Measurements from ENCODE around the gene USP34.
A peak's percentile ranks its signal among the peaks of the same experiment; 100 is the strongest.
"Not testable (repeated sequence)": the region's sequence is repeated elsewhere in the genome, so short reads cannot be mapped to it uniquely, and the experiment has no call there.

USP34 gene

DNA sequence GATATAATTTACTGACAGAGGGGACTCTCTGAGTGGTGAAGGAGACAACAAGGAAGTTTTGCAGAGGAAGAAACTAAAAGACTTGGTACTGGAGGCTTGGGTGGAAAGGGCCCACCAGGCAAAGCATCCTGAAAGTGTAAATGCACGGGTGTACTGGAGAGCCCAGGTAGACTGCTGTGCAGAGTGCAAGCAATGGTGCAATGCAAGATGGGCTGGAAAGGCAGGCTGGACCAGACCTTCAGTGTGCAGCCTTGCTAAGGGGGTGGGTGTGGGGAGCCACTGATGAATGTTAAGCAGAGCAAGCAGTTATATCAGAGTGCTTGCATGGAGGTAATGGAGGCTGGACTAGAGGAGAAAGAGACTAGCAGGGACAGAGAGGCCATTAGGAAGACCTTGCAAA lies 298.2 kb downstream of the USP34 start:
- no peak overlapping the region for H2BK120ac ChIP-seq (ENCODE audit: low read depth, low read length)
- no peak overlapping the region for H3K27ac ChIP-seq (ENCODE audit: low read depth, low read length)
- H3K4me1 ChIP-seq (ENCODE audit: control insufficient read depth, low read depth, low read length), result peaks cover 4% of the 10 kb centered on the region
- no peak overlapping the region for H3K4ac ChIP-seq (ENCODE audit: low read depth, low read length)
- H3K79me1 ChIP-seq (ENCODE audit: low read length), result no peaks in the 10 kb centered on the region
- H3K23ac ChIP-seq (ENCODE audit: low read length), result no peak overlapping the region
- H4K5ac ChIP-seq (ENCODE audit: low read length), result no peak overlapping the region
- no peaks in the 10 kb centered on the region for H3K36me3 ChIP-seq (ENCODE audit: control insufficient read depth, insufficient read depth, low read length)
- no peak overlapping the region for H3K4me2 ChIP-seq (ENCODE audit: low read length)
- H3K9ac ChIP-seq (ENCODE audit: low read length), result no peak overlapping the region
- H3K56ac ChIP-seq (ENCODE audit: low read length), result no peak overlapping the region
- no CpG with 5 or more reads among the region's 1 CpG for WGBS (ENCODE audit: extremely low coverage, insufficient coverage, low lambda C conversion rate)
- no peak overlapping the region for H2BK5ac ChIP-seq (ENCODE audit: low read length)
- no peak overlapping the region for H2BK15ac ChIP-seq (replicated peaks; ENCODE audit: low read depth)
- no peak overlapping the region for H3K18ac ChIP-seq (ENCODE audit: low read length)
- no peaks in the 10 kb centered on the region for H3K27me3 ChIP-seq (ENCODE audit: insufficient read depth, low read length, poor library complexity)
- no peak overlapping the region for H2AK5ac ChIP-seq (ENCODE audit: low read length)
- no peak for DNase-seq
- no peak overlapping the region for H4K8ac ChIP-seq (ENCODE audit: low read depth, low read length)
- no peaks in the 10 kb centered on the region for H3K79me2 ChIP-seq (ENCODE audit: control insufficient read depth, insufficient read depth, low read length)
- no peak overlapping the region for H3K4me3 ChIP-seq (ENCODE audit: low read length)

- H3K27ac ChIP-seq (ENCODE audit: low read depth, low read length), result no peak overlapping the region
- no peak overlapping the region for H3K4me3 ChIP-seq (ENCODE audit: low read length)
- H3K79me1 ChIP-seq (ENCODE audit: low read length), result no peaks in the 10 kb centered on the region
- H3K23ac ChIP-seq (ENCODE audit: low read length), result no peak overlapping the region
- no peaks in the 10 kb centered on the region for H3K27me3 ChIP-seq (ENCODE audit: insufficient read depth, low read length, poor library complexity)
- no peak overlapping the region for H3K4me2 ChIP-seq (ENCODE audit: low read length)
- no peak overlapping the region for H3K9ac ChIP-seq (ENCODE audit: low read length)
- no peak overlapping the region for H2BK15ac ChIP-seq (replicated peaks; ENCODE audit: low read depth)
- no peak overlapping the region for H2AK5ac ChIP-seq (ENCODE audit: low read length)
- H3K18ac ChIP-seq (ENCODE audit: low read length), result no peak overlapping the region
- H2BK5ac ChIP-seq (ENCODE audit: low read length), result no peak overlapping the region
- H4K5ac ChIP-seq (ENCODE audit: low read length), result no peak overlapping the region
- no peaks in the 10 kb centered on the region for H3K36me3 ChIP-seq (ENCODE audit: control insufficient read depth, insufficient read depth, low read length)
- no peak overlapping the region for H3K56ac ChIP-seq (ENCODE audit: low read length)
- H3K4me1 ChIP-seq (ENCODE audit: control insufficient read depth, low read depth, low read length), result peaks cover 3% of the 10 kb centered on the region
- WGBS (ENCODE audit: extremely low coverage, insufficient coverage, low lambda C conversion rate), result no CpG with 5 or more reads among the region's 10 CpGs
- no peak for DNase-seq
- no peak overlapping the region for H3K4ac ChIP-seq (ENCODE audit: low read depth, low read length)
- no peak overlapping the region for H4K8ac ChIP-seq (ENCODE audit: low read depth, low read length)
- no peak overlapping the region for H2BK120ac ChIP-seq (ENCODE audit: low read depth, low read length)
- no peaks in the 10 kb centered on the region for H3K79me2 ChIP-seq (ENCODE audit: control insufficient read depth, insufficient read depth, low read length)
These were observed 303.3 kb downstream of the USP34 start for GRCh38 chr2:61167579-61167978.

- H3K36me3 ChIP-seq (ENCODE audit: control insufficient read depth, insufficient read depth, low read length), result no peaks in the 10 kb centered on the region
- no peak overlapping the region for H3K4me2 ChIP-seq (ENCODE audit: low read length)
- H4K8ac ChIP-seq (ENCODE audit: low read depth, low read length), result no peak overlapping the region
- H3K79me1 ChIP-seq (ENCODE audit: low read length), result no peaks in the 10 kb centered on the region
- H3K4me3 ChIP-seq (ENCODE audit: low read length), result no peak overlapping the region
- H3K9ac ChIP-seq (ENCODE audit: low read length), result no peak overlapping the region
- no peaks in the 10 kb centered on the region for H3K79me2 ChIP-seq (ENCODE audit: control insufficient read depth, insufficient read depth, low read length)
- no peak overlapping the region for H3K4ac ChIP-seq (ENCODE audit: low read depth, low read length)
- H3K56ac ChIP-seq (ENCODE audit: low read length), result peak overlapping the region; percentile 60
- WGBS (ENCODE audit: extremely low coverage, insufficient coverage, low lambda C conversion rate), result no CpG with 5 or more reads among the region's 3 CpGs
- H3K18ac ChIP-seq (ENCODE audit: low read length), result no peak overlapping the region
- H4K5ac ChIP-seq (ENCODE audit: low read length), result no peak overlapping the region
- no peak overlapping the region for H2BK15ac ChIP-seq (replicated peaks; ENCODE audit: low read depth)
- no peak overlapping the region for H2BK120ac ChIP-seq (ENCODE audit: low read depth, low read length)
- peaks cover 3% of the 10 kb centered on the region for H3K4me1 ChIP-seq (ENCODE audit: control insufficient read depth, low read depth, low read length)
- no peak overlapping the region for H2AK5ac ChIP-seq (ENCODE audit: low read length)
- no peak overlapping the region for H3K27ac ChIP-seq (ENCODE audit: low read depth, low read length)
- no peak overlapping the region for H3K23ac ChIP-seq (ENCODE audit: low read length)
- H2BK5ac ChIP-seq (ENCODE audit: low read length), result peak overlapping the region; percentile 67
- H3K27me3 ChIP-seq (ENCODE audit: insufficient read depth, low read length, poor library complexity), result no peaks in the 10 kb centered on the region
- peak; percentile 96 for DNase-seq
These were observed 304.9 kb downstream of the USP34 start for GRCh38 chr2:61165946-61166345.

GRCh38 chr2:61165082-61165481 lies 305.8 kb downstream of the USP34 start:
- H3K4me2 ChIP-seq (ENCODE audit: low read length); H3K56ac ChIP-seq (ENCODE audit: low read length); H3K79me2 ChIP-seq (ENCODE audit: control insufficient read depth, insufficient read depth, low read length); H4K5ac ChIP-seq (ENCODE audit: low read length); H2AK5ac ChIP-seq (ENCODE audit: low read length); H3K27me3 ChIP-seq (ENCODE audit: insufficient read depth, low read length, poor library complexity); H3K9ac ChIP-seq (ENCODE audit: low read length); H3K18ac ChIP-seq (ENCODE audit: low read length); H2BK5ac ChIP-seq (ENCODE audit: low read length); H3K27ac ChIP-seq (ENCODE audit: low read depth, low read length); H3K23ac ChIP-seq (ENCODE audit: low read length); H3K4me3 ChIP-seq (ENCODE audit: low read length); H2BK15ac ChIP-seq (replicated peaks; ENCODE audit: low read depth); H3K4ac ChIP-seq (ENCODE audit: low read depth, low read length); H4K8ac ChIP-seq (ENCODE audit: low read depth, low read length); H2BK120ac ChIP-seq (ENCODE audit: low read depth, low read length); DNase-seq; H3K4me1 ChIP-seq (ENCODE audit: control insufficient read depth, low read depth, low read length); H3K36me3 ChIP-seq (ENCODE audit: control insufficient read depth, insufficient read depth, low read length); H3K79me1 ChIP-seq (ENCODE audit: low read length): not testable (repeated sequence)
- no CpG with 5 or more reads among the region's 7 CpGs for WGBS (ENCODE audit: extremely low coverage, insufficient coverage, low lambda C conversion rate)

DNA sequence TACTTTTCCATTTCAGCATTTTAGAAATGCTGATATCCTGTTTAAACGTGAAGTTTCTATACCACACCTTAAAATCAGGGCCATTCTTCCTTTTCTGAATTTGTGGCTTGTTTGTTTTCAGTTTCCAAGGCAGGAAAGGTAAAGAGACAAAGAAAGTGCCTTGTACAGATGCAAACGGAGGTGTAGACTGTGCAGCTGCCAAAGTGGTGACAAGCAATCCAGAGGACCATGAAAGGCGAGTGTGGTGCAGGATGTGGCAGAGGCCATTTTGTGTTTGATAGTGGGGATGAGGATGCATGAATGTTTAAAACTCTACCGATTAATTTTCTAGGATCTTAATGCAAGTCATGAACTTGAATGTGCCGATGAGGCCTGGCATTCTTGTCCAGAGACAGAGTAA lies 308.2 kb downstream of the USP34 start:
- no peaks in the 10 kb centered on the region for H3K27me3 ChIP-seq (ENCODE audit: insufficient read depth, low read length, poor library complexity)
- no peaks in the 10 kb centered on the region for H3K79me1 ChIP-seq (ENCODE audit: low read length)
- DNase-seq, result no peak
- H3K9ac ChIP-seq (ENCODE audit: low read length), result no peak overlapping the region
- no peak overlapping the region for H3K4ac ChIP-seq (ENCODE audit: low read depth, low read length)
- no peak overlapping the region for H3K4me3 ChIP-seq (ENCODE audit: low read length)
- no peak overlapping the region for H2BK120ac ChIP-seq (ENCODE audit: low read depth, low read length)
- no peak overlapping the region for H2BK15ac ChIP-seq (replicated peaks; ENCODE audit: low read depth)
- no peak overlapping the region for H3K56ac ChIP-seq (ENCODE audit: low read length)
- H3K4me2 ChIP-seq (ENCODE audit: low read length), result no peak overlapping the region
- H3K18ac ChIP-seq (ENCODE audit: low read length), result no peak overlapping the region
- no peak overlapping the region for H3K27ac ChIP-seq (ENCODE audit: low read depth, low read length)
- H2AK5ac ChIP-seq (ENCODE audit: low read length), result no peak overlapping the region
- no peak overlapping the region for H3K23ac ChIP-seq (ENCODE audit: low read length)
- peaks cover 3% of the 10 kb centered on the region for H3K4me1 ChIP-seq (ENCODE audit: control insufficient read depth, low read depth, low read length)
- no peaks in the 10 kb centered on the region for H3K79me2 ChIP-seq (ENCODE audit: control insufficient read depth, insufficient read depth, low read length)
- no peak overlapping the region for H2BK5ac ChIP-seq (ENCODE audit: low read length)
- no peaks in the 10 kb centered on the region for H3K36me3 ChIP-seq (ENCODE audit: control insufficient read depth, insufficient read depth, low read length)
- no peak overlapping the region for H4K8ac ChIP-seq (ENCODE audit: low read depth, low read length)
- WGBS (ENCODE audit: extremely low coverage, insufficient coverage, low lambda C conversion rate), result no CpG with 5 or more reads among the region's 5 CpGs
- no peak overlapping the region for H4K5ac ChIP-seq (ENCODE audit: low read length)

DNA sequence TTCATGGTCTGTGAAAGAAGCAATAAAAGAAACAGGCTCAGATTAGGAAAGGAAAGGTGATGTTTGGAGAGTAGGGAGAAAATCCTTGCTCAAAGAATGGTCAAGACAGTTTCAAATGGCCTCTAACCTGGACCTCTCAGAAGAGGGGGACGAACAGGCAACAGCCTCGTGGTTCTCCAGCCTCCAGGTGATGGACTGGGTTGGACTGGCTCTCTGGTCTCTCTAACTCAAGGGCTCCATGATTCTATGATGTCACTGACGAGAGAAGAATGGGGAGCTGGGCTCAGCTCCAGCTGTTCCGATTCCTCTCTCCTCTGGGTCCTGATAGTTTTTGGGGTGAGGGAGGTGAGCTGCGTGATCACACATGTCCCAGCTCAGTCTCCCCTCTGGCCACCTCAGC lies 309.0 kb downstream of the USP34 start, which contains the start of gene C2orf74:
TSS of gene C2orf74 (plus strand) at position 301 of the 400 bp plus-strand sequence. CDS start 327 bp downstream, outside the sequence.
- peaks cover 3% of the 10 kb centered on the region for H3K4me1 ChIP-seq (ENCODE audit: control insufficient read depth, low read depth, low read length)
- H3K27ac ChIP-seq (ENCODE audit: low read depth, low read length), result no peak within 1 kb of the TSS
- no peak within 1 kb of the TSS for H4K8ac ChIP-seq (ENCODE audit: low read depth, low read length)
- no peaks in the 10 kb centered on the region for H3K36me3 ChIP-seq (ENCODE audit: control insufficient read depth, insufficient read depth, low read length)
- no peak within 1 kb of the TSS for H2AK5ac ChIP-seq (ENCODE audit: low read length)
- H3K18ac ChIP-seq (ENCODE audit: low read length), result no peak within 1 kb of the TSS
- no peak within 1 kb of the TSS for H3K23ac ChIP-seq (ENCODE audit: low read length)
- H3K4me3 ChIP-seq (ENCODE audit: low read length), result no peak within 1 kb of the TSS
- H2BK15ac ChIP-seq (replicated peaks; ENCODE audit: low read depth), result no peak within 1 kb of the TSS
- no peaks in the 10 kb centered on the region for H3K27me3 ChIP-seq (ENCODE audit: insufficient read depth, low read length, poor library complexity)
- H4K5ac ChIP-seq (ENCODE audit: low read length), result no peak within 1 kb of the TSS
- H3K79me1 ChIP-seq (ENCODE audit: low read length), result no peaks in the 10 kb centered on the region
- no peak within 1 kb of the TSS for H3K56ac ChIP-seq (ENCODE audit: low read length)
- H3K79me2 ChIP-seq (ENCODE audit: control insufficient read depth, insufficient read depth, low read length), result no peaks in the 10 kb centered on the region
- no peak within 1 kb of the TSS for H3K9ac ChIP-seq (ENCODE audit: low read length)
- DNase-seq, result no peak
- no peak within 1 kb of the TSS for H2BK120ac ChIP-seq (ENCODE audit: low read depth, low read length)
- H2BK5ac ChIP-seq (ENCODE audit: low read length), result no peak within 1 kb of the TSS
- no peak within 1 kb of the TSS for H3K4me2 ChIP-seq (ENCODE audit: low read length)
- no CpG with 5 or more reads among the region's 5 CpGs for WGBS (ENCODE audit: extremely low coverage, insufficient coverage, low lambda C conversion rate)
- no peak within 1 kb of the TSS for H3K4ac ChIP-seq (ENCODE audit: low read depth, low read length)

All from mesendoderm (in vitro differentiated cells).